Pons (tissue), 1 donor: ENCODE measurements around the gene RNF212.
A peak's percentile ranks its signal among the peaks of the same experiment; 100 is the strongest.
"Not testable (repeated sequence)": the region's sequence is repeated elsewhere in the genome, so short reads cannot be mapped to it uniquely, and the experiment has no call there.

Source experiments
- DNase-seq: peaks from one replicate; pipeline ENCODE4 v3.0.0-alpha.2; 2016; ENCODE audit warnings: low spot score

The RNF212 gene

GRCh38 chr4:1065732-1066131 is 47.6 kb downstream of the RNF212 start:
- no peak for DNase-seq

GRCh38 chr4:1062419-1062818 is 50.9 kb downstream of the RNF212 start:
- DNase-seq = no peak

- no peak for DNase-seq
Observed at GRCh38 chr4:1061760-1062159, 51.6 kb downstream of the RNF212 start.

GRCh38 chr4:1061056-1061700 is 52.2 kb downstream of the RNF212 start:
- no peak for DNase-seq

- no peak for DNase-seq
Observed at GRCh38 chr4:1060621-1061020, 52.7 kb downstream of the RNF212 start.

- DNase-seq = no peak
Observed at GRCh38 chr4:1060121-1060520, 53.2 kb downstream of the RNF212 start.

- no peak for DNase-seq
Observed at GRCh38 chr4:1058997-1059665, 54.2 kb downstream of the RNF212 start.

- DNase-seq = no peak
Observed at GRCh38 chr4:1058198-1058996, 55.0 kb downstream of the RNF212 start.

GRCh38 chr4:1057403-1057745 is 56.0 kb downstream of the RNF212 start:
- no peak for DNase-seq

- no peak for DNase-seq
Observed at GRCh38 chr4:1056671-1057402, 56.5 kb downstream of the RNF212 start.

GRCh38 chr4:1055721-1056590 is 57.4 kb downstream of the RNF212 start:
- DNase-seq = no peak

GRCh38 chr4:1055243-1055701 is 58.1 kb downstream of the RNF212 start:
- DNase-seq = not testable (repeated sequence)

- not testable (repeated sequence) for DNase-seq
Observed at GRCh38 chr4:1054696-1055242, 58.6 kb downstream of the RNF212 start.

GRCh38 chr4:1053891-1054290 is 59.5 kb downstream of the RNF212 start:
- not testable (repeated sequence) for DNase-seq

- no peak for DNase-seq
Observed at GRCh38 chr4:1053080-1053661, 60.2 kb downstream of the RNF212 start.

GRCh38 chr4:1052231-1052671 is 61.1 kb downstream of the RNF212 start:
- no peak for DNase-seq

- no peak for DNase-seq
Observed at GRCh38 chr4:1051472-1051871, 61.9 kb downstream of the RNF212 start.

GRCh38 chr4:1050486-1051213 is 62.7 kb downstream of the RNF212 start:
- DNase-seq = peak; percentile 78

GRCh38 chr4:1049591-1049905 is 63.8 kb downstream of the RNF212 start:
- DNase-seq = no peak
